Left lobe of liver (tissue), 2 donors: ENCODE measurements around the gene CFAP68. TPM values are rescaled to one million over a fixed set of nuclear protein-coding genes. Genes with fewer than 3 reads are reported as not detected.
"Not testable (repeated sequence)": the region's sequence is repeated elsewhere in the genome, so short reads cannot be mapped to it uniquely, and the experiment has no call there.

Source experiments
- ATAC-seq: fragments of 200-7000 bp; cut with Tn5 transposase; one replicate; pipeline ENCODE4 v1.9.1; 2020; ENCODE audit warnings: mild to moderate bottlenecking, moderate library complexity
- DNase-seq: peaks from one replicate; pipeline ENCODE4 v3.0.0-alpha.2; 2020; ENCODE audit warnings: low spot score
- total RNA-seq: library from RNA; stranded (reverse); gene quantifications from one replicate; pipeline ENCODE4 v1.2.1, GENCODE V29; 2021
- donor health status: DM: no; HTN: no; CAD: no; lungs with moderate emphysema.
- donor health status: DM: no; HTN: yes; CAD: no.

The CFAP68 gene
- total RNA-seq, 1 donor from 2014 or later = 12.5 TPM

DNA sequence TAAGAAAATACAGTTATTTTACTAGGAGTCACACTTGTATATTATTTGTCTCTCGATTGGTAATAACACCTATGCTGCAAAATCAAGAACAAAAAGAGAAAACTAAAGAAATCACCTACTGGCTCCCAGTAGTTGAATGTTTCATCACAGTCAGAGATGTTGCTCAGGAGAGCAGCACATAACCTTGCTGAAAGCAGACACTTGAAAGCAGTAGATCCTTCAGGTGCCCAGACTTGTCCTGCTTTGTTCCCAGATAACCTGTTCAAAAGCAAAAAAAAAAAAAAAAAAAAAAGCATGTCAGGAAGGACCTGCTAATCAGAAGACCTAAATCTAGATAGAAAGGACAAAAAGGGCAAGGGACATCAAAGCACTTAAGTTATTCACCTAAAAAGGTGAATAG lies 9.2 kb upstream of the CFAP68 start:
- ATAC-seq (no peak), DNase-seq (no peak)

DNA sequence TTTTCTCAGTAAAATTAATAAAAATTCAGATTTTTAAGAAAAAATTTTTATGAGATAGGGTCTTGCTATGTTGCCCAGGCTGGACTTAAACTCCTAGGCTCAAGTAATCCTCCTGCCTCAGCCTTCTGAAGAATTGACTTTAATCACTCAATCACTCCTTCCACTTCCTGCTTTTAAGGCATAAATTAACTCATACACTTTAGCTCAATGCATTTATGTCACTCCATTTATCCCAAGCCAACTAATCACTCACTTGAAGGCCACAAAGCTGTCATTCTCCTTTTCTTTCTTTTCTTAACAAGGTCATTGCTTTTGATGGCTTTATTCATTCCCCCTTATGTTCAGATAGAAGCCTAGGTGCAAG lies 8.8 kb upstream of the CFAP68 start:
- no peak for ATAC-seq

DNA sequence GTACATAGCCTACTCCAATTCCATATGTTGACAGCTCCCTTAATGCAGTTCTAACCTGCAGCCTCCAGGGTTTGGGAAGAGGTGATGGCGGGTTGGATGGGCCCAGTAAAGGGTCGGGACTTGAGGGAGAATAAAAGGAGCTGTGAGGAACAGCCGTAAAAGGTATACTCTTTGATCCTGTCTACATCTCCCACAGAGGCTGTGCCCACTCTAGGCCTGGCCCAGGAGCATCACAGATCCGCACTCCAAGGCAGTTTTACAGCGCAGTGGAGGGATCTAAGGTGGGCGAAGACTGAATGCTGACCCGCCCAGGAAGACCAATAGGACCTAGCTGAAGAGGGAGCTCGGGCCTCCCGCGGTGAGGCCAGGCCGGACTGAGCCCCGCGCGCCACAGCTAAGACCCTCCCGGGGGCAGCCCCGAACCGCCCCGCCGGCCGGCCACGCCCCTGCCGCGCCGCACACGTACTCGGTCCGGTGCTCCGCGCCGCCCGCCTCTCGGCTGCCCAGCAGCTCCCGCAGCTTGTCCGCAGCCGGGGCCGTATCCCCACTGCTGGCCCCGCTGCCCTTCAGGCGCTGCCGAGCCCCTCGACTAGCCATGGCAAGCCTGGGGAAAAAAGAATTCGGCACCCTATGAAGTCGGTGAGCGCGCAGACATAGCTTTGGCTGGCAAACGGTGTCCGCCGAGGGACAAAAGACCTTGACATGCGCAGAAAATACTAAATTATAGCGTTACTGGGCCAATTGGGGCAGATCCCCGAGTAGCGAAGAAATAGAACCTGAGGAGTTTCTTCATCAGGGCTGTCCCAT lies 8.3 kb upstream of the CFAP68 start, which contains the start of gene ALG9:
Gene ALG9 (minus strand): TSS at position 696 of the 807 bp plus-strand sequence. CDS start 99 bp downstream, at position 597.
- ATAC-seq (peak; percentile 90), DNase-seq (peak; percentile 89)

More for the DNA sequence above, 8.8 kb upstream of the CFAP68 start:
- no peak for DNase-seq

DNA sequence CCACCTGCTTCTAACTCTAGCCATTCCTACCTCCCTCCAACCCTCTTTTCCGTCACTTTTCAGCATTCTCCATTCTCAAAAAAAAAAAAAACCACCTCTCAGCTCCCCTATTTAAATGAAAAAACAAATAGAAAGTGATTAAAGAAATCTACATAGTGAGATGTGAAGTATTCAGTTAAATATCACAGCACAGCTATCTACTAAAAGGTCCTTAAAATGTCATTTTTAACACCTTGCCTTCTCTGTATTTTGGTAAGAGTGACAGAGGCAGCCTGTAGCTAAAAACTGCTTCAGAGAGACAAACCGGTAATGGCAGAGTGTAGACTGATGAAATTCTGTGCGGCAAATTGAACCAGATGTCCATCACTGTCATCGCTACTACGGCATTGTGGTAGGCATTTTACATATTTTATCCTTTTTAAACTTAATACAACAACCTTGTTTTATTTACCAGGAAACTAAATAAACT lies 7.6 kb upstream of the CFAP68 start:
- ATAC-seq = peak; percentile 25

DNA sequence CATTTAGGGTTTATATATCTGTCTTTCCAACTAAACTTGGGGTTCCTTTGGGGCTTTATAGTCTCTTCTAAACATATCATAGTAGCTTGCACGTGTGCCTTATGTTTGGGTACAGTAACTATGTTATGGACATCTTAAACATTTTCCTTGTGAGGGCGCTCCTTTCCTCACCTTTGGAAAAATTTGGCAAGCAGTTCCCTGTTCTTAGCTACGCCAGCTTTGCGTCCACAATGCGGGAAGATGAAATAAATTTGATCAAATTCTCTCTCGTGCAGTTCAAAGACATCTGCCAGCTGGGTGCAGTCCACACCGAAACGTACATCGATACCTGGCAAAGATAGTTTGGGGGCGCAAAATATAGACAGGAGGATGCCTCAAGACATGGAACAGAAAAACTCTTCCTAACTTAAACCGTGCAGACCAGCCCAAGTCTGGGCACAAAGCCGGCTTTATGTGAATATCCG lies 924 bp upstream of the CFAP68 start:
- no peak for DNase-seq
- peak; percentile 27 for ATAC-seq

More for the DNA sequence above, 7.6 kb upstream of the CFAP68 start:
- no peak for DNase-seq

DNA sequence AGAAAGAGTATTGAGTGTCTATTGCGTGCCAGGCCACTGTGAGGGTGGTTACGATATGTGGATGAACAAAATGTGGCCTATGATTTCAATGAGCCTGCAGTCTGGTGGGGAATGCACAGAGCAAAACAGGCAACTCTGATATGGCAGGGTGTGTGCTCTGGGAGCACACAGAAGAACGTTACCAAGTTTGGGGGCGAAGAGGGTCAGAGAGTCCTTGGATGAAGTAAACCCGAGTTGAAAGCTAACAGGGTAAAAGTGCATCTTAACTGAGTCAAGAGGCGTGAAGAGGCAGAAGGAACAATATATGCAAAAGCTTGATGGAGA lies 258 bp downstream of the CFAP68 start:
- no peak for DNase-seq
- ATAC-seq = no peak

DNA sequence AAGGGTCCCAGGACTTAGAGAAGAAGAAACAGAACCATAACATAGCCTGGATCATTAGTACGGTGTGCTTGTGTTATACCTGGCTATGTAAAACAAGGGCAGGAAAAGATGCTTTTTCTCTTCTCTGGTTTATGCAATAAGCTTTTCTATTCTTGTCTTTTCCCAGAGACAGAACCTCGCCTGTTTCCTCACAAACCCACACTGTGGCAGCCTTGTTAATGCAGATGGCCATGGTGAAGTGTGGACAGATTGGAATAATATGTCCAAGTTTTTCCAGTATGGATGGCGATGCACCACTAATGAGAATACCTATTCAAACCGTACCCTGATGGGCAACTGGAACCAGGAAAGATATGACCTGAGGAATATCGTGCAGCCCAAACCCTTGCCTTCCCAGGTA lies 2.9 kb downstream of the CFAP68 start:
- ATAC-seq (no peak), DNase-seq (no peak)

DNA sequence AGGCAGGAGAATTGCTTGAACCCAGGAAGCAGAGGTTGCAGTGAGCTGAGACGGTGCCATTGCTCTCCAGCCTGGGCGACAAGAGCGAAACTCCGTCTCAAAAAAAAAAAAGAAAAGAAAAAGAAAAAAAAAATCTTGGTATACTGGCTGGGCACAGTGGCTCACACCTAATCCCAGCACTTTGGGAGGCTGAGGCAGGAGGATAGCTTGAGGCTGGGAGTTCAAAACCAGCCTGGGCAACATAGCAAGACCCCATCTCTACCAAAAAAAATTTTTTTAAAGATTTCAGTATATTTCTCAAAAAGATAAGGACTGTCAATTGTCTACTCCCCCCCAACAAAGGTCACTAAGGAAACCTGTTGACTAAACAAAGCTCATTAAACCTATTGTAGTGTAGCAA lies 5.7 kb downstream of the CFAP68 start:
- DNase-seq, ATAC-seq: not testable (repeated sequence)

DNA sequence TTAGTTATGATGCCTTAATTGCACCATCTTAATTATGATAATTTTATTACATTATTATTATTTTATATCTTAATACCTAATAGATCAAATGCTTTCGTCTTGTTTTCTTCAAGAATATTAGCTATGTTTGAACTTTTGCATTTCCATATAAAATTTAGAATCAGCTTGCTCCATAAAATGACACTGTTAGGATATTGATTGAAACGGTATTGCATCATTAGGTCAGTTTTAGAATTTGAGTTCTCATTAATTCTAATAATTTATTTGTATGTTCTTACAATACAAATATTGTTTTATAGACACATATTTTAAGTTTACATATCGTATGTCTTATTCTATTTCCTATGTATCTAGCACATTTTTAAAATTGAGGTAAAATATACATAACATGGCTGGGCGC lies 6.7 kb downstream of the CFAP68 start:
- ATAC-seq = no peak

DNA sequence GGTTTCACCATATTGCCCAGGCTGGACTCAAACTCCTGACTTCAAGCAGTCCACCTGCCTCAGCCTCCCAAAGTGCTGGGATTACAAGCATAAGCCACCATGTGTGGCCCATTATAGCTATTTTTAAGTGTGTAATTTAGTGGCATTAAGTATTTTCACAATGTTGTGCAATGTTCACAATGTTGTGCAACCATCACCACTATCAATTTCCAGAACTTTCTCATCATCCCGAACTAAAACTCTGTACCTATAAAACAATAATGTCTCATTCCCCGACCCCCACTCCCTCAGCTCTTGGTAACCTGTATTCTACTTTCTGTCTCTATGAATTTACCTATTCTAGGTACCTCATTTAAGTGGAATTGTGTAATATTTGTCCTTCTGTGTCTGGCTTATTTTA lies 7.5 kb downstream of the CFAP68 start:
- DNase-seq = no peak
- no peak for ATAC-seq

More for the DNA sequence above, 6.7 kb downstream of the CFAP68 start:
- no peak for DNase-seq

DNA sequence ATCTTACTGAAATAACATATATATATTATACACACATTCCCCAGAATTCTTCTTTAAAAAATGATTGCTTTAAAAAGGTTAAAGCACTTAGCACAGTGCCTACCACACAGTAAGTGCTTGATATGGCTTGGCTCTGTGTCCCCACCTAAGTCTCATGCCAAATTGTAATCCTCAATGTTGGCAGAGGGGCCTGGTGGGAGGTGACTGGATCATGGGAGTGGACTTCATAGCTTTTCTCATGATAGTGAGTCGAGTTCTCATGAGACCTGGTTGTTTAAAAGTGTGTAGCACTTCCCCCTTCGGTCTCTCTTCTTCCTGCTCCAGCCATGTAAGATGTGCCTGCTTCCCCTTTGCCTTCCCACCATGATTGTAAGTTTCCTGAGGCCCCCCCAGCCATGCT lies 26.1 kb downstream of the CFAP68 start:
- DNase-seq = no peak
- ATAC-seq = no peak

DNA sequence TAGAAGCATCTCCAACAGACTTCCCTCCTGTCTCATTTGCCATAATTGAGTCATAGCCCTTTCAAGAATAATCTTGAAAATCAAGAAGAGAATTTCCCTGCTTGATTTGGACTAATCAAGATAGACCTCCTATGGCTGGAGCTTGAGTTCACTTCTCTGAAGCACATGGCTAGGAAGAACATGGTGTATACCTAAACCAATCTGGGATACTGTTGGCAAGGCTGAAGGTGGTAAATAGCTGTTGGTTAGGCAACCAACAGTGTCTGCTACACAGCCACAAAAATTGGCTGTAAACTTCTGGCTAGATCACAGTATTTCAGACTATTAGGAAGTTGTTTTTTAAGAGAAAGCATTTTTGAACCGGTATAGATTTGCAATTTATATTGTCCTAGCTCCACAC lies 27.3 kb downstream of the CFAP68 start:
- no peak for ATAC-seq

DNA sequence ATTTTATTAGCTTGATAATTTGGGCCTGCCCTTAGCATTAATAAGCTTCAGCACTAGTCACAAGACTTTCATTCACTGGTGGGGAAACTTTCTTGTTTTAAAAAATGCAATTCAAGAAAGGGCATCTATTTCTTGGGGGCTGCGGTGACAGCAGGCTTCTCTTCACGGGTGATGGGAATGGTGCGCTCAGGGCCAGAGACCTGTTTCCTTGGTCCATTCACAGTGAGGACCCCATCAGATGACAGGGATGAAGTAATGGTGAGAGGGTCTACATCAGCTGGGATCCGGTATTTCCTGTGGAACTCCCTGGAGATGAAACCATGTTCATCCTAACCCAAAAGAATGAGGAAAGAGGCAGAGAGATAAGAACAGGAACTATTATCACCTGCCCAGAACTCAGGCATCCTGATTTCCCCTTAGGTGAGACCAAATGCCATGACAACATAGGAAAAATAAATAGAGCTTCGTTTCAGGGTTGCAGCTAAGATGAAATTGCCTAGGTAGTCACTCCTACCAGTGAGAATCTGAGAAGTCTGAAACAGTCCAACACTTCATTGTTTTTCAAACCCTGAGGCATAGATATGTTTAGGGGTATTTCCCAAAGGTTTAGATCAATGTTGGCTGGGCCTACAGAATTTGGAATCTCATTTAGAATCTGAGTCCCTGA lies 29.4 kb downstream of the CFAP68 start:
- DNase-seq (no peak), ATAC-seq (no peak)

More for the DNA sequence above, 27.3 kb downstream of the CFAP68 start:
- DNase-seq = no peak

DNA sequence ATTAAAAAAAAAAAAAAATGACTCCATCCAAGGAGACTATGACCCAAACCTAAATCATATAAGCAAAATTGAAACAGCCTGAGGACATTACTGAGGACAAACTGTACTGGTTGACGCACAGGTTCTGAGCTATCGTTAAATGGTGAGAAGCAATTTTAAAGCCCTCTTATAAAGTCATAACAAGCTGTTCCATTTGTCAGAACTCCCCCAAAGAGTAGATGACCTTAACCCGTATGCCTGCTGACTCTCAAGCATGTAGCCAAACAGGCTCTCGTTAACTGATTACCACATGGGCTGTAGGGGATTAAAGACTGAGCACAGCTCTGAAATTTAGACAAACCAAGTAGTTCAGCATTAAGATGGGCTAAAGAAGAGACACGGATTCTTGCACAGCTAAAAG lies 30.0 kb downstream of the CFAP68 start:
- no peak for ATAC-seq
- no peak for DNase-seq

DNA sequence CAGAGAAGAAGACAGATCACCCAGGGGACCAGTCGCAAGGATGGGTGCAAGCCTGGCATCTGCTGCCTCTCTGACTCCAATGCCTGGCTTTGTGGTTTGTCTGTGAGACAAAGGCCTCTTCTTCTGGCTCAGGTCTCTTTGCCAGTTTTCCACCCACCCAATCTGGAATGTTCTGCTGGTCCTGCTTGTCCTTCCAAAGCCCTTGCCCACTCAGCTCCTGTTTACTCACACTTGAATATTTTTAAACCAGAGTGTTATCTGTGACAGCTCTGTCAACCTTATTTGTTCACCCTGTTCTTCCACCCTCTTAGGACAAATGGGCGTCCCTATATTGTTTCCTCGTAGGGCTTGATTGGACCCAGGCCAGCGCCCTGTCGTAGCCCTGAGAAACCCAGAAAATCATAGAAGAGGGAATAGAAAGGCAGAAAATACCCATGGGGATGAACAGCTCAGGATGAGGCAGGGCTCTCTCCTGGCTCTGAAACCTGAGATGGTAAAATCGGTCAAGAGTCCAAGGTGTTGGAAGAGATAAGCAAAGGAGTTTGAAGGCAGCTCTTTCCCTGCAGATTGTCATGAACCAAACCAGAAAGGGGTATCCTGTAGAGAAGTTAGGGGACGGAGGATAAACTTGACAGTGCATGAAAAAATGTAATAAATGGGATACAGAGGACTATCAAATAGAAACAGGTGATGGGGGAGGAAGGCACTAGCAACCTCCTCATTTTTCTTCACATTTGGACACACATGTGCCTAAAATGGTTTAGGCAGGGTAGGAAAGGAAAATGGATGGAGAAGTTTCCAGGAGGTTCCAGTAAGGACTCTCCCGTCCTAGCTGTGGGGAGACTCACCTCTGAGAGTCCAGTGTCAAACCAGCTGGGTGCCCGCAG lies 31.6 kb downstream of the CFAP68 start:
- DNase-seq (no peak), ATAC-seq (no peak)

DNA sequence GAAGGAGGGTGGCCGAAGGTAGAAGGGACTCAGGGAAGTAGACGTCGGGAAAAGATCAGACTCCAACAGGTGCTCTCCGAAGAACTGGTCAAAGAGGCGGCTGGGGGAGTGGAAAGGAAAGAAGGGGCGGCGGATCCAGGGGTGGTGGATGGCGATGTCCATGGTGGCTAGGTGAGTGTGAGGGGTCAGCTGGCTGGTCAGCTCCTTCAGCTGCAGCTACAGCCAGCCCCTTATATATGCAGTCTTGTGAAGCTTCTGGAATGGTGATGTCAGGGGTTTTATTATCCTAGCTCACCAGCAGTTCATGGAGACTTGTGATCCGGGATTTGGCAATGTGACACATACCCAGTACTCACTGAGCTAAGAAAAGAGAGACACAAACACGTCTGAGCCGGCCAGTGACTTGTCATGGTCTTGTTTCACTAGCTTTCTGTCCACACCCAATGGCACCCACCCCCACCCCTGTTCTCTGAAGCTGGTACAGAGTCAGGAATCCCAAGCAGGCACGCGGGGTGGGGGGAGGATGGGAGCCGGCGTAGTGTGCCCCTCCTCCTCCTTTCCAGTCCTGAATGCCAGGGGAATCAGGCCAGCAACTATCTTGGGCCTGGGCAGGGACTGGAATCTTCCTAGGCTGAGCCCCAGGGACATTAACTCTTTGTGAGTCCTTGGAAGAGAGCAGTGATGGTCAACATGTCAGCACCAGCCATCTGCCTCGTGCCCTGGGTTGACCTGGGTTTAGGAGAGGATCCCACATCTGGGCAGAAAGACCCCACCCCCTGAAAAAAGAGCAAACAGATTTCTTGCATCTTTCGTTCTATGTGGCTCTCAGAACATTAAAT lies 32.4 kb downstream of the CFAP68 start, which contains the start of gene CRYAB:
Gene CRYAB (minus strand): TSS at position 208 of the 839 bp plus-strand sequence. CDS start 46 bp downstream, at position 162.
- DNase-seq = peak; percentile 57
- peak; percentile 74 for ATAC-seq

DNA sequence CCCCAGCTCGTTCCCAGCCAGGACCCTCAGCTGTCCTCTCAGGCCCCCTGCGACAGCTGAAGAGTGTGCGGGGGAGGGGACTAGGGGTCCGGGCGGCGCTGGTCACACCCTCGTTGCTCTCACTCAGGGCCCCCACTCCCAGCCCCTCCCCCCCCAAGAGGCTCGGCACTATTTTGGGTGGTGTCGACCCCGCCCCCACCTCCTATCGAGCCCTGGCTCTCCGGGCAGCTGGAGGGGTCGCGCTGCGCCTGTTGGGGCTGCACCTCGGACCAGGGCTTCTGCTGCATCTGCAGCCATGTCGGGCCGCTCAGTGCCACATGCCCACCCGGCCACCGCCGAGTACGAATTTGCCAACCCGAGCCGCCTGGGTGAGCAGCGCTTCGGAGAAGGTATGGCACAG lies 33.2 kb downstream of the CFAP68 start, which contains the start of gene HSPB2:
Gene HSPB2 (plus strand): TSS at position 200 of the 400 bp plus-strand sequence. CDS start 96 bp downstream, at position 296.
- DNase-seq = no peak
- no peak for ATAC-seq

DNA sequence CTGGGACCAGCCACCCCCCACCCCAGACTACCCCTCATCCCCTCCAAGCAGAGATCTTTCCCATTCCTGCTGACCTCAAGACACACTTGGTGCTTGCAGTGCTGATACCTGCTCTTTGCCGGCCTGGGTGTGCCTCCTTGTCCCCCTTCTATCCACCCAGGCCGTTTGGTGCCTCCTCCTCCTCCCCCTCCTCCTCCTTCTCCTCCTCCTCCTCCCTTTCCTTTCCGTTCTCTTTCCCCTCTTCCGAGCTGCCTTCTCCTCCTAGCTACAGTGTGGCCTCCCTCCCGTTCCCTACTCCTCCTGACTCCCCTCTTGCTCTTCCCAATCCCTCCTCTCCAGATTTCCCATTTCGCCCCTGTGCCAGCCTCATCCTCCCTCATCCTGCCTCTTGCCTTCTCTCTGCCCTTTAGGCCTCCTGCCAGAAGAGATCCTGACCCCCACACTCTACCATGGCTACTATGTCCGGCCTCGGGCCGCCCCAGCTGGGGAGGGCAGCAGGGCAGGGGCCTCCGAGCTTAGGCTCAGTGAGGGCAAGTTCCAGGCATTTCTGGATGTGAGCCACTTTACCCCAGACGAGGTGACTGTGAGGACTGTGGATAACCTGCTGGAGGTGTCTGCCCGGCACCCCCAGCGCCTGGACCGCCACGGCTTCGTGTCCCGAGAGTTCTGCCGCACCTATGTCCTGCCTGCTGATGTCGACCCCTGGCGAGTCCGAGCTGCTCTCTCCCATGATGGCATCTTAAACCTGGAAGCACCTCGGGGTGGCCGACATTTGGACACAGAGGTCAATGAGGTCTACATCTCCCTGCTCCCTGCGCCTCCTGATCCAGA lies 33.9 kb downstream of the CFAP68 start:
- DNase-seq (no peak), ATAC-seq (no peak)

DNA sequence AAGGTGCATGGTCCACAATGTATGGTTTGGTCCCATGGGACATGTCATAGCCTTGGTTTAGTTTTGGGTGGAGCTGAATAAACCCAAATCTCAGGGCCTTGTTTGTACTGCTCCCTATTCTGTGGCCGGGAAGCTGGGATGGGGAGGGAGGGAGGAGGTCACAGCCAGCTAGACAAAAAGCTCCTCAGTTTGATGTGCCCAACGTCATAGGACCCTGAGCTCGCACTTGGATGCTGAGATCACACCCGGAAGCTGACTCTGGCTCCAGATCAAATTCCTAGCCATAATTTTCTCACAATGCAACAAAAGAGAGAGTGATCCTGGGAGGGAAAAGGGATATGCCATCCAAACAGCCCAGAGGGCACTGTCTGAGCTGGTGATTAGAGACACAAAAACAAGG lies 34.7 kb downstream of the CFAP68 start:
- DNase-seq (no peak), ATAC-seq (no peak)
